ENCODE results near the gene RBM25.

Gene RBM25

GRCh38 chr14:73136387-73137225 lies 78.3 kb downstream of the RBM25 start, which contains the start of gene PSEN1:
PSEN1 (plus strand) TSS chr14:73136507; CDS start chr14:73148020, 11,513 bp downstream.
- Histone ChIP-seq H3K27me3 (no peaks in the 10 kb centered on the region), H3K4me1 (peaks cover 18% of the 10 kb centered on the region), H3K4me2 (peak within 1 kb of the TSS; percentile 85), H3K27ac (peak within 1 kb of the TSS; percentile 94), H3K9ac (peak within 1 kb of the TSS; percentile 92), H3K4me3 (peak within 1 kb of the TSS; percentile 93), H3K9me3 (peaks cover 20% of the 10 kb centered on the region; the same call in 1 of the 2 replicates), H4K20me1 (peaks cover 32% of the 10 kb centered on the region; the same call in 1 of the 2 replicates), H3K36me3 (no peaks in the 10 kb centered on the region)
- no peak for TF ChIP-seq Cebpa-rat (IDR thresholded peaks at IDR 0.05)

- no peaks in the 10 kb centered on the region for H3K27me3 ChIP-seq
- peaks cover 17% of the 10 kb centered on the region for H3K4me1 ChIP-seq
- H3K4me3 ChIP-seq: no peak overlapping the region
- H3K4me2 ChIP-seq: no peak overlapping the region
- H3K9me3 ChIP-seq: no peaks in the 10 kb centered on the region
- H4K20me1 ChIP-seq: peaks cover 75% of the 10 kb centered on the region
- H3K36me3 ChIP-seq: no peaks in the 10 kb centered on the region
- no peak overlapping the region for H3K27ac ChIP-seq
- no peak for TF ChIP-seq Cebpa-rat (IDR thresholded peaks at IDR 0.05)
- H3K9ac ChIP-seq: no peak overlapping the region
These were observed 82.5 kb downstream of the RBM25 start for GRCh38 chr14:73140811-73141323.

GRCh38 chr14:73142216-73142615 lies 83.9 kb downstream of the RBM25 start:
- H4K20me1 ChIP-seq: peaks cover 88% of the 10 kb centered on the region
- H3K9me3 ChIP-seq: no peaks in the 10 kb centered on the region
- no peak for TF ChIP-seq Cebpa-rat (IDR thresholded peaks at IDR 0.05)
- H3K4me1 ChIP-seq: peaks cover 11% of the 10 kb centered on the region
- no peak overlapping the region for H3K27ac ChIP-seq
- H3K4me2 ChIP-seq: no peak overlapping the region
- H3K27me3 ChIP-seq: no peaks in the 10 kb centered on the region
- no peaks in the 10 kb centered on the region for H3K36me3 ChIP-seq
- no peak overlapping the region for H3K4me3 ChIP-seq
- no peak overlapping the region for H3K9ac ChIP-seq

GRCh38 chr14:73143003-73143402 lies 84.7 kb downstream of the RBM25 start:
- Histone ChIP-seq H3K36me3 (peaks cover 6% of the 10 kb centered on the region), H3K9ac (no peak overlapping the region), H3K4me2 (no peak overlapping the region), H4K20me1 (peaks cover 90% of the 10 kb centered on the region), H3K4me3 (no peak overlapping the region), H3K27ac (no peak overlapping the region), H3K4me1 (peaks cover 3% of the 10 kb centered on the region), H3K27me3 (no peaks in the 10 kb centered on the region), H3K9me3 (no peaks in the 10 kb centered on the region)
- no peak for TF ChIP-seq Cebpa-rat (IDR thresholded peaks at IDR 0.05)

GRCh38 chr14:73143617-73144016 lies 85.3 kb downstream of the RBM25 start:
- H3K27ac ChIP-seq: no peak overlapping the region
- no peaks in the 10 kb centered on the region for H3K9me3 ChIP-seq
- no peaks in the 10 kb centered on the region for H3K4me1 ChIP-seq
- no peak overlapping the region for H3K4me2 ChIP-seq
- H3K27me3 ChIP-seq: no peaks in the 10 kb centered on the region
- TF ChIP-seq Cebpa-rat (IDR thresholded peaks at IDR 0.05): no peak
- H3K9ac ChIP-seq: no peak overlapping the region
- H3K4me3 ChIP-seq: no peak overlapping the region
- peaks cover 12% of the 10 kb centered on the region for H3K36me3 ChIP-seq
- H4K20me1 ChIP-seq: peaks cover 96% of the 10 kb centered on the region

GRCh38 chr14:73145371-73145770 lies 87.0 kb downstream of the RBM25 start:
- Histone ChIP-seq H3K4me1 (no peaks in the 10 kb centered on the region), H3K4me2 (no peak overlapping the region)
- no peak for TF ChIP-seq Cebpa-rat (IDR thresholded peaks at IDR 0.05)

GRCh38 chr14:73146111-73146510 lies 87.8 kb downstream of the RBM25 start:
- Histone ChIP-seq H3K9me3 (no peaks in the 10 kb centered on the region), H3K36me3 (peaks cover 34% of the 10 kb centered on the region), H3K4me2 (no peak overlapping the region), H4K20me1 (peaks cover 83% of the 10 kb centered on the region), H3K4me3 (no peak overlapping the region), H3K4me1 (no peaks in the 10 kb centered on the region), H3K27me3 (no peaks in the 10 kb centered on the region), H3K9ac (no peak overlapping the region), H3K27ac (no peak overlapping the region)
- TF ChIP-seq Cebpa-rat (IDR thresholded peaks at IDR 0.05): no peak

More at GRCh38 chr14:73145371-73145770, 87.0 kb downstream of the RBM25 start:
- Histone ChIP-seq H3K27me3 (no peaks in the 10 kb centered on the region), H3K4me3 (no peak overlapping the region), H3K27ac (no peak overlapping the region), H3K36me3 (peaks cover 27% of the 10 kb centered on the region), H3K9me3 (no peaks in the 10 kb centered on the region), H3K9ac (no peak overlapping the region), H4K20me1 (peaks cover 91% of the 10 kb centered on the region)

GRCh38 chr14:73149753-73150152 lies 91.4 kb downstream of the RBM25 start:
- Histone ChIP-seq H4K20me1 (peaks cover 60% of the 10 kb centered on the region), H3K36me3 (peaks cover 58% of the 10 kb centered on the region), H3K9me3 (no peaks in the 10 kb centered on the region), H3K4me1 (no peaks in the 10 kb centered on the region), H3K27me3 (no peaks in the 10 kb centered on the region), H3K4me2 (no peak overlapping the region), H3K4me3 (no peak overlapping the region), H3K27ac (no peak overlapping the region), H3K9ac (no peak overlapping the region)
- no peak for TF ChIP-seq Cebpa-rat (IDR thresholded peaks at IDR 0.05)

GRCh38 chr14:73153272-73153671 lies 94.9 kb downstream of the RBM25 start:
- Histone ChIP-seq H3K4me3 (no peak overlapping the region), H3K9me3 (peaks cover 1% of the 10 kb centered on the region; the same call in 1 of the 2 replicates), H4K20me1 (peaks cover 35% of the 10 kb centered on the region), H3K27me3 (no peaks in the 10 kb centered on the region), H3K9ac (no peak overlapping the region), H3K27ac (no peak overlapping the region), H3K4me1 (no peaks in the 10 kb centered on the region), H3K4me2 (no peak overlapping the region), H3K36me3 (peaks cover 75% of the 10 kb centered on the region)
- TF ChIP-seq Cebpa-rat (IDR thresholded peaks at IDR 0.05): no peak

- Histone ChIP-seq H3K9ac (no peak overlapping the region), H3K4me2 (no peak overlapping the region), H3K4me1 (no peaks in the 10 kb centered on the region), H4K20me1 (0 out of 2 replicates have a peak, but pooled peaks cover 13% of the 10 kb centered on the region), H3K27ac (no peak overlapping the region), H3K9me3 (peaks cover 10% of the 10 kb centered on the region; the same call in 1 of the 2 replicates), H3K36me3 (peaks cover 94% of the 10 kb centered on the region), H3K4me3 (no peak overlapping the region), H3K27me3 (no peaks in the 10 kb centered on the region)
- TF ChIP-seq Cebpa-rat (IDR thresholded peaks at IDR 0.05): no peak
These were observed 103.9 kb downstream of the RBM25 start for GRCh38 chr14:73162251-73162650.
